B cell (primary cell): Measurements from ENCODE around the gene ANGPT4. TPM values are rescaled to one million over a fixed set of nuclear protein-coding genes. Genes with fewer than 3 reads are reported as not detected.
"Not testable (repeated sequence)": the region's sequence is repeated elsewhere in the genome, so short reads cannot be mapped to it uniquely, and the experiment has no call there.

Experiments
- ATAC-seq: fragments of 200-7000 bp; cut with Tn5 transposase; one replicate; pipeline ENCODE4 v1.10.0; 2021; ENCODE audit warnings: low read depth, mild to moderate bottlenecking, moderate number of reproducible peaks, moderate library complexity
- CTCF ChIA-PET: fragments of 350-600 bp; sonication (Branson Sonifier 250); formaldehyde crosslinking; loops from one replicate; lab custom pipeline; 2021; ENCODE audit warnings: antibody characterized with exemption, inconsistent platforms; lab: Charles Lee
- POLR2A ChIA-PET: fragments of 350-600 bp; sonication (Branson Sonifier 250); formaldehyde crosslinking; loops from one replicate; lab custom pipeline; 2021; ENCODE audit warnings: antibody characterized with exemption; lab: Charles Lee
- DNase-seq: peaks from one replicate; pipeline ENCODE4 v3.0.0; 2013
- H2AFZ ChIP-seq: 2 replicates; pipeline ENCODE4 v1.6.1; 2012; ENCODE audit warnings: mild to moderate bottlenecking, low read depth, low read length; ENCODE audit not compliant: insufficient read depth, poor library complexity, severe bottlenecking
- H3K27ac ChIP-seq, 2 donors: 1 replicate in 1 of 2; 2 replicates in 1 of 2; pipeline ENCODE4 v1.5.1; 2012 to 2013; ENCODE audit warnings: low read length in 2 of 2, mild to moderate bottlenecking in 2 of 2, moderate library complexity in 1 of 2
- H3K27me3 ChIP-seq, 4 experiments: fragments of 200-600 bp in 1 of 4; sonication (generic) in 1 of 4; replicated peaks in 1 of 4; 1 replicate in 2 of 4; 2 replicates in 2 of 4; pipeline versions ENCODE4 v1.6.1 to v1.7.0; 2013 to 2016; ENCODE audit warnings: low read length in 3 of 4, mild to moderate bottlenecking in 2 of 4, mixed read lengths in 1 of 4, moderate library complexity in 1 of 4; ENCODE audit not compliant: insufficient read depth in 4 of 4, control insufficient read depth in 3 of 4; ENCODE audit errors: control extremely low read depth in 1 of 4
- H3K36me3 ChIP-seq, 2 experiments: replicated peaks in 1 of 2; 1 replicate in 1 of 2; 2 replicates in 1 of 2; pipeline versions ENCODE4 v1.6.1 to v1.7.1; 2013; ENCODE audit warnings: low read length in 1 of 2; ENCODE audit not compliant: insufficient read depth in 2 of 2, control insufficient read depth in 1 of 2; ENCODE audit errors: control extremely low read depth in 1 of 2, extremely low read depth in 1 of 2
- H3K4me1 ChIP-seq, 2 donors: fragments of 200-600 bp in 1 of 2; sonication (generic) in 1 of 2; 1 replicate in 1 of 2; 2 replicates in 1 of 2; pipeline versions ENCODE4 v1.5.1 to v1.6.1; 2013 to 2017; ENCODE audit warnings: low read length in 2 of 2; ENCODE audit not compliant: control insufficient read depth in 2 of 2, insufficient read depth in 2 of 2
- H3K4me2 ChIP-seq: replicated peaks from 2 replicates; pipeline ENCODE3; 2012; ENCODE audit warnings: mild to moderate bottlenecking, low read depth, low read length; ENCODE audit not compliant: poor library complexity, severe bottlenecking
- H3K4me3 ChIP-seq, 5 experiments: fragments of 200-600 bp in 1 of 5; sonication (generic) in 1 of 5; 1 replicate in 3 of 5; 2 replicates in 2 of 5; pipeline versions ENCODE4 v1.5.1 to v1.7.0; 2011 to 2016; ENCODE audit warnings: low read length in 4 of 5, mild to moderate bottlenecking in 4 of 5, low read depth in 2 of 5, control low read depth in 1 of 5, moderate library complexity in 1 of 5; ENCODE audit not compliant: insufficient read depth in 1 of 5; ENCODE audit errors: control extremely low read depth in 1 of 5, extremely low read depth in 1 of 5
- H3K79me2 ChIP-seq: fragments of 200-600 bp; sonication (generic); one replicate; pipeline ENCODE4 v1.6.0; 2016; ENCODE audit warnings: low read length; ENCODE audit not compliant: control insufficient read depth, insufficient read depth
- H3K9ac ChIP-seq: fragments of 200-600 bp; sonication (generic); 2 replicates; pipeline ENCODE4 v1.6.1; 2017; ENCODE audit warnings: mild to moderate bottlenecking, low read length, moderate library complexity
- H3K9me3 ChIP-seq, 3 donors: one replicate each; pipeline versions ENCODE4 v1.6.1 to v1.7.1; 2013; ENCODE audit warnings: low read length in 2 of 3; ENCODE audit not compliant: control insufficient read depth in 2 of 3, insufficient read depth in 1 of 3; ENCODE audit errors: control extremely low read depth in 1 of 3
- H4K20me1 ChIP-seq: 2 replicates; pipeline ENCODE4 v1.6.0; 2012; ENCODE audit warnings: mild to moderate bottlenecking, low read length; ENCODE audit not compliant: insufficient read depth, control insufficient read depth, poor library complexity, severe bottlenecking
- H3K27ac Mint-ChIP-seq: one replicate; pipeline ENCODE4 v1.8.0; 2021; ENCODE audit warnings: mixed read lengths
- H3K27me3 Mint-ChIP-seq: one replicate; pipeline ENCODE4 v1.8.0; 2021; ENCODE audit warnings: mixed read lengths
- H3K4me1 Mint-ChIP-seq: one replicate; pipeline ENCODE4 v1.8.0; 2021; ENCODE audit warnings: mixed read lengths
- H3K4me3 Mint-ChIP-seq: one replicate; pipeline ENCODE4 v1.8.0; 2021; ENCODE audit warnings: mixed read lengths
- H3K9me3 Mint-ChIP-seq: one replicate; pipeline ENCODE4 v1.8.0; 2022; ENCODE audit warnings: mixed read lengths; ENCODE audit not compliant: insufficient read depth
- CTCF ChIP-seq: fragments of 200-600 bp; IDR thresholded peaks from one replicate; pipeline ENCODE4 v1.8.0; 2022; ENCODE audit warnings: antibody characterized with exemption, mild to moderate bottlenecking
- EZH2 ChIP-seq: IDR thresholded peaks from 2 replicates; pipeline ENCODE4 v1.6.1; 2012; ENCODE audit warnings: borderline replicate concordance, low read depth, mild to moderate bottlenecking, moderate library complexity, low read length; ENCODE audit not compliant: insufficient read depth, poor library complexity, severe bottlenecking
- WGBS: methylation state at CpG from one replicate; pipeline ENCODE4 v1.1.5; 2013; ENCODE audit warnings: missing lambda C conversion rate; ENCODE audit not compliant: insufficient coverage; 5-methylcytosine and 5-hydroxymethylcytosine counted together
- intact Hi-C: fragments of 100-400 bp; cut with micrococcal nuclease; formaldehyde crosslinking; loops from one replicate; pipeline ENCODE4 v1.10.0; 2022
- polyA plus RNA-seq: library from polyadenylated mRNA; depleted of rRNA; stranded (reverse); fragments of >200 nt; gene quantifications from 2 replicates; pipeline ENCODE4 v1.2.3, GENCODE V29; 2012
- total RNA-seq, 2 donors: library from RNA; stranded (reverse); fragments of 120-200 nt in 1 of 2; gene quantifications; 1 replicate in 1 of 2; 2 replicates in 1 of 2; pipeline versions ENCODE4 v1.2.3 to v1.2.4, GENCODE V29; 2013 to 2022

ANGPT4 gene
- total and polyA plus RNA-seq, 2 donors (not counting 1 experiment from before 2014, with no cell fraction given) = not detected

GRCh38 chr20:829551-829950 is 86.6 kb downstream of the ANGPT4 start:
- H3K27ac Mint-ChIP-seq = no peak overlapping the region
- Histone ChIP-seq H3K4me3 (no peak overlapping the region), H3K9me3 (no peaks in the 10 kb centered on the region), H3K4me2 (no peak overlapping the region), H2AFZ (no peak overlapping the region), H3K4me1 (peaks cover 7 to 9% of the 10 kb centered on the region in 2 donors), H3K27ac (no peak overlapping the region), H3K9ac (no peak overlapping the region), H3K36me3 (no peaks in the 10 kb centered on the region), H4K20me1 (no peaks in the 10 kb centered on the region), H3K79me2 (peaks cover 10% of the 10 kb centered on the region), H3K27me3 (peaks cover 0 to 3% (median 0%) of the 10 kb centered on the region in 4 experiments)
- peaks cover 9% of the 10 kb centered on the region for H3K4me1 Mint-ChIP-seq
- ChIA-PET CTCF (interaction anchor here (1.0 to 7.2 kb wide), 2 partner anchors 11 to 127 kb away, joined by 3 to 59 read pairs; no protein-coding TSS in a partner anchor), POLR2A (no interaction called here)
- no peaks in the 10 kb centered on the region for H3K9me3 Mint-ChIP-seq
- DNase-seq (no peak), ATAC-seq (no peak)
- 100% methylated on average over 1 of the region's 2 CpGs for WGBS
- intact Hi-C loops = no loop called here
- H3K4me3 Mint-ChIP-seq = no peak overlapping the region
- TF ChIP-seq EZH2 (no peak), CTCF (no peak)
- peaks cover 6% of the 10 kb centered on the region for H3K27me3 Mint-ChIP-seq

- no peak overlapping the region for H3K4me2 ChIP-seq
- H3K9ac ChIP-seq = no peak overlapping the region
- peaks cover 6% of the 10 kb centered on the region for H3K27me3 Mint-ChIP-seq
- H3K4me1 Mint-ChIP-seq = peaks cover 5% of the 10 kb centered on the region
- H3K9me3 ChIP-seq = no peaks in the 10 kb centered on the region
- H3K4me1 ChIP-seq = peaks cover 3 to 4% of the 10 kb centered on the region in 2 donors
- POLR2A ChIA-PET = no interaction called here
- no peak overlapping the region for H3K27ac Mint-ChIP-seq
- peaks cover 5% of the 10 kb centered on the region for H3K79me2 ChIP-seq
- DNase-seq (no peak), ATAC-seq (no peak)
- no peak overlapping the region for H2AFZ ChIP-seq
- intact Hi-C loops = no loop called here
- H3K9me3 Mint-ChIP-seq = no peaks in the 10 kb centered on the region
- 58% methylated on average over 3 of the region's 6 CpGs for WGBS
- H3K4me3 ChIP-seq = no peak overlapping the region
- H3K36me3 ChIP-seq = no peaks in the 10 kb centered on the region
- H3K27ac ChIP-seq = no peak overlapping the region
- peaks cover 0 to 3% (median 0%) of the 10 kb centered on the region in 4 experiments for H3K27me3 ChIP-seq
- CTCF ChIA-PET = interaction anchor here (7.2 kb wide), 1 partner anchor 128 kb away, joined by 59 read pairs; no protein-coding TSS in a partner anchor
- no peak overlapping the region for H3K4me3 Mint-ChIP-seq
- TF ChIP-seq EZH2 (no peak), CTCF (no peak)
- no peaks in the 10 kb centered on the region for H4K20me1 ChIP-seq
Observed at GRCh38 chr20:828987-829386, 87.1 kb downstream of the ANGPT4 start.

DNA sequence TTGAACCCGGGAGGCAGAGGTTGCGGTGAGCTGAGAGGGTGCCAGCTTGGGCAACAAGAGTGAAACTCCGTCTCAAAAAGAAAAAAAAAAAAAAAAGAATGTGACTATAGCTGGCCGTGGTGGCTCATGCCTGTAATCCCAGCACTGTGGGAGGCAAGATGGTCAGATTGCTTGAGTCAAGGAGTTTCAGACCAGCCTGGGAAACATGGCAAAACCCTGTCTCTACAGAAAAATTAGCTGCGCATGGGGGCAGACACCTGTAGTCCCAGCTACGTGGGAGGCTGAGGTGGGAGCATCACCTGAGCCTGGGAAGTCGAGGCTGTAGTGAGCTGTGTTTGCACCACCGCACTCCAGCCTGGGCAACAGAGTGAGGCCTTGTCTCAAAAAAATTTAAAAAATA is 88.2 kb downstream of the ANGPT4 start:
- H3K27me3 Mint-ChIP-seq, H3K27ac Mint-ChIP-seq, H3K4me1 Mint-ChIP-seq, H3K4me2 ChIP-seq, H3K9ac ChIP-seq, H4K20me1 ChIP-seq, H3K27ac ChIP-seq, H2AFZ ChIP-seq, H3K4me3 ChIP-seq, intact Hi-C loops, H3K4me1 ChIP-seq, H3K9me3 Mint-ChIP-seq, H3K79me2 ChIP-seq, H3K9me3 ChIP-seq, ATAC-seq, DNase-seq, H3K27me3 ChIP-seq, H3K4me3 Mint-ChIP-seq, H3K36me3 ChIP-seq: not testable (repeated sequence)
- ChIA-PET POLR2A (interaction anchor here (0.6 kb wide), 1 partner anchor 17 kb away, joined by 5 read pairs; no protein-coding TSS in a partner anchor), CTCF (interaction anchor here (1.8 kb wide), 1 partner anchor 129 kb away, joined by 8 read pairs; no protein-coding TSS in a partner anchor)
- 92% methylated on average over 2 of the region's 8 CpGs for WGBS
